Measurements from ENCODE around the gene HELQ. TPM values are rescaled to one million over a fixed set of nuclear protein-coding genes. Genes with fewer than 3 reads are reported as not detected.
"Not testable (repeated sequence)": the region's sequence is repeated elsewhere in the genome, so short reads cannot be mapped to it uniquely, and the experiment has no call there.

HELQ gene
- total RNA-seq, 1 donor from 2014 or later, result 16.9 TPM

DNA sequence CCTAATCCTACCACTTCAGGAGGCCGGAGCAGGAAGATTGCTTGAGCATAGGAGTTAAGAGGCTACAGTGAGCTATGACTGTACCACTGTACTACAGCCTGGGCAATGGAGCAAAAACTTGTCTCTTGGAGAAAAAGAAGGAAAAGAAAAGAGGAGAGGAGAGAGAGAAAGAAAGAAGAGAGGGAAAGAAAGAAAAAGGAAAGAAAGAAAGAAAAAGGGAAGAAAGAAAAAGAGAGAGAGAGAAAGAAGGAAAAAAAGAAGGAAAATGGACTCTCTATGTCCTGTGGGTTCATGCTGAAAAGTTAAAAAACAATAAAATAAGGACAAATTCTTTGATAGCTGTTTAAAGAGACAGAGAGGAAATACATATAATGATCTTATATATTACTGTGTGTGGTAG, 42.6 kb upstream of the HELQ start:
- ATAC-seq (no peak), DNase-seq (no peak)
- Histone ChIP-seq H3K9me3 (no peaks in the 10 kb centered on the region), H3K27me3 (no peaks in the 10 kb centered on the region), H3K36me3 (no peaks in the 10 kb centered on the region), H3K4me1 (no peaks in the 10 kb centered on the region), H3K27ac (no peak overlapping the region), H3K4me3 (no peak overlapping the region)
- TF ChIP-seq, protein P1, sequence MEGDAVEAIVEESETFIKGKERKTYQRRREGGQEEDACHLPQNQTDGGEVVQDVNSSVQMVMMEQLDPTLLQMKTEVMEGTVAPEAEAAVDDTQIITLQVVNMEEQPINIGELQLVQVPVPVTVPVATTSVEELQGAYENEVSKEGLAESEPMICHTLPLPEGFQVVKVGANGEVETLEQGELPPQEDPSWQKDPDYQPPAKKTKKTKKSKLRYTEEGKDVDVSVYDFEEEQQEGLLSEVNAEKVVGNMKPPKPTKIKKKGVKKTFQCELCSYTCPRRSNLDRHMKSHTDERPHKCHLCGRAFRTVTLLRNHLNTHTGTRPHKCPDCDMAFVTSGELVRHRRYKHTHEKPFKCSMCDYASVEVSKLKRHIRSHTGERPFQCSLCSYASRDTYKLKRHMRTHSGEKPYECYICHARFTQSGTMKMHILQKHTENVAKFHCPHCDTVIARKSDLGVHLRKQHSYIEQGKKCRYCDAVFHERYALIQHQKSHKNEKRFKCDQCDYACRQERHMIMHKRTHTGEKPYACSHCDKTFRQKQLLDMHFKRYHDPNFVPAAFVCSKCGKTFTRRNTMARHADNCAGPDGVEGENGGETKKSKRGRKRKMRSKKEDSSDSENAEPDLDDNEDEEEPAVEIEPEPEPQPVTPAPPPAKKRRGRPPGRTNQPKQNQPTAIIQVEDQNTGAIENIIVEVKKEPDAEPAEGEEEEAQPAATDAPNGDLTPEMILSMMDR (IDR thresholded peaks at IDR 0.05), result no peak
- intact Hi-C loops (cut with DNase I), result no loop called here

DNA sequence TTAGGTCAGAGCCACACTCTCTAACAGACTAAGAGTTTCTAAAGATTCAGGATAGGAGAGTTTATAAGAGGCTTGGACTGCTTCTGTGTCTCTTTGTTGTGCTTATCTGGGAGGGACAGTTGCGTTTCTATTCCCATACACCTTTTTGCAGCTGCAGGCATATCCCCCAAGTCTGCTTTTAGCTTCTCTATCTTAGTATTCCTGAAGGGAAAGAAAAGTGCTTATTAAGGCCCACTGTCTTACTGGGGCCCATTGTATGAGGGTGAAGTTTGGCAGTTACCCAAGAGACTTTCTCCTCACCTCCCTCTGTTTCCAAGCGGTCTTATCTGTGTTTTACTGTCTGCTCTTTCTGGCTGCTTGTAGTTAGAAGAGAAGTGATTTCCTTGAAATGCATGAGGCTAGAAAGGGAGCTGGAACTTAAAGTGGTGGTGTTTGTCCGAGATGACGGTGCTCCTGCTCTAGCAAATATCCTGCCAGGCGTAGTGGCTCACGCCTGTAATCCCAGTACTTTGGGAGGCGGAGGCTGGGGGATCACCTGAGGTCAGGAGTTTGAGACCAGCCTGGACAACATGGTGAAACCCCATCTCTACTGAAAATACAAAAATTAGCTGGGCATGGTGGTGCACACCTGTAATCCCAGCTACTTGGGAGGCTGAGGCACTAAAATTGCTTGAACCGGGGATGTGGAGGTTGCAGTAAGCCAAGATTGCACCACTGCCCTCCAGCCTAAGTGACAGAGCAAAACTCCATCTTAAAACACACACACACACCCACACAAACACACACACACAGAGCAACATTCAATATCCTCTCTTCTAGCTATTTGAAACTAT, 40.7 kb upstream of the HELQ start:
- ATAC-seq; intact Hi-C loops (cut with DNase I); H3K9me3 ChIP-seq: not testable (repeated sequence)

DNA sequence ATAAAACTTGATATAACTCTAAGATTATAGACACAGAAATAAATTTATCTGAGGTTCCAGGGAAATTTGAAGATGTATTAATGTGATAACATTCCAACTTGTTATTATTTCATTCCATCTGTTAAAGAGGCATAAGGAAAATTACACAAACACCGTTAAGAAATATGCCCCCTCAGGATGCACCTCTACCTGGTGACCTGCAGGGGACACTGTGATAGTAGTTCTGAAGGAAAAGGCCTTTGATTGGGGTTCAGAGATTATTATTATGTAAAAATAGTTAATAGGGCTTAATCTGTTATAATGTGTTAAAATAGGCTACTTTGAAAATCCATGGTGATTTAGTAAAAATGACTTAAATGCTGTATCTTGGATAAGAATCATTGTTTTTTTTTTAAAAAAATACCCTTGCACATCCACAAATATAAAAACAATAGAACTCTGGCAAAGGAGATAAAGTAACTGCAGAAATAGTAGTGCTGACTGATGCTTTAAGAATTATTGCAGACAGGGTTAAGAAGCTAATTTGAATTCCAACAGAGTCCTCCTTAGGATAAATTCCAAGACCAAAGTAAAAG, 35.3 kb upstream of the HELQ start:
- no peak overlapping the region for H3K27ac ChIP-seq
- DNase-seq (no peak), ATAC-seq (peak; percentile 70)
- H3K36me3 ChIP-seq, result no peaks in the 10 kb centered on the region
- intact Hi-C loops (cut with DNase I), result no loop called here
- H3K9me3 ChIP-seq, result no peaks in the 10 kb centered on the region
- H3K4me3 ChIP-seq, result no peak overlapping the region
- TF ChIP-seq, protein P1 (IDR thresholded peaks at IDR 0.05), result peak; percentile 70
- H3K4me1 ChIP-seq, result peaks cover under 1% of the 10 kb centered on the region
- no peaks in the 10 kb centered on the region for H3K27me3 ChIP-seq

More for the DNA sequence above, 40.7 kb upstream of the HELQ start:
- not testable (repeated sequence) for H3K36me3 ChIP-seq, H3K4me1 ChIP-seq, DNase-seq, H3K27me3 ChIP-seq, H3K4me3 ChIP-seq, H3K27ac ChIP-seq

DNA sequence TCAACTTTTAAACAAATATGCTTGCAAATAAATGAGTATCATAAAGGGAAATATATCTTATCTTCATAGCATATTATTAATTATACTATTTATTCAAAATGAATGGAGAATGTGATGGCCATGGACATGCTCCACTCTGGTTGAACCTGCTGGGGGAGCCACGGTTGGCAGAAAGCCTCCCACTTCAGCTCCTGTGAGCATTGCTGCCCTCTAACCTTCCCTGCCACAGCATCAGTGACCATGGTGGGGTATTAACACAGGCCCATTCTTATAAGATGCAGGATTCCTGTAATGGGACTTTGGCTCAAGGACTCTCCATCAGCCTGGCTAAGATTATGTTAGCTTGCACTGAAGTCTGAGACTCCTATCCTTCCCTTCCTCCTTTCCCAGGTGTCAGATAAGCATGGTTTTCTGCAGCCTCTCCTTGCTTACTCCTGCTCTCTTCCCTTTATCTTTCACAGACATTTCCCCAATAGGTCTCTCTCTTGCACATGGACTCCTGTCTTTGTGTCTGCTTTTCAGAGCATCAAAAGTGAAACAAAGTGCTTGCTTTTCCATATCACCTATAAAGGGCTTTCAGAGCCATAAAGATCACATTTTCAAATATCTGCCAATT, 34.2 kb upstream of the HELQ start:
- Histone ChIP-seq H3K27ac (no peak overlapping the region), H3K9me3 (no peaks in the 10 kb centered on the region)
- DNase-seq, result no peak

DNA sequence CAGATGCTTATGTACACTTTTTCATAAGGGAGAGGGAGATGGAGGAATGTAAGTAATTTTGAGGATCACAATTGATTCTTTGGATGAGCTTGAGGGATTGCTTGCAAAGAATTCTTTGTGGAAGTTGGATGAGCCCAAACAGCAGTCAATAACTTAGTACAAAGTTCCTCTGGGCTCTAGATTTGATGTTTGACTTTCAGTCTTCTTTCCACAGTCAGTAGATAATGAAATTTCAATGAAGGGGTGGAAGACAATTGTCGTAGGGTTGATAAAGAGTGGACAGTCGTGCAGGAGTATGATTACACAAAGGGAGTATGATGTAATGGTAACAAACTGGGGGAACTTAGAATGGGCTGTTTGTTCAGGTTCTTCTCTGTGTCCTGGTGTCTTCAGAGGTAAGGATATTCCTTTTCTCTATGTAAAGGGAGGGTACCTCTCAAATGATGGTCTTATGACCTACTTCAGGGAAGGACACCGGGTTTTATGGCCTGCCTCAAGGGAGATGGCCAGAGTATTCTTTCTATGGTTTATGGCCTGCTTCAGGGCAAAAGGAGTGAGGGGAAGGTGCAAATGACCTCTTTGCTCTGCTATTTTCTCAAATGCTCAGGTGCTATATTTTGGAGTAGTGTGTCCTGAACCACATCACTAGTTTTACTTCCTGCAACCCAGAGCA, 31.0 kb upstream of the HELQ start:
- intact Hi-C loops (cut with DNase I), result no loop called here
- H3K27me3 ChIP-seq, result no peaks in the 10 kb centered on the region
- H3K36me3 ChIP-seq, result no peaks in the 10 kb centered on the region
- TF ChIP-seq, protein P1 (IDR thresholded peaks at IDR 0.05), result no peak
- no peaks in the 10 kb centered on the region for H3K9me3 ChIP-seq
- no peak for ATAC-seq
- no peak for DNase-seq
- H3K4me3 ChIP-seq, result no peak overlapping the region
- no peak overlapping the region for H3K27ac ChIP-seq
- peaks cover 8% of the 10 kb centered on the region for H3K4me1 ChIP-seq

More for the DNA sequence above, 34.2 kb upstream of the HELQ start:
- Histone ChIP-seq H3K36me3 (no peaks in the 10 kb centered on the region), H3K4me3 (no peak overlapping the region), H3K4me1 (peaks cover 8% of the 10 kb centered on the region), H3K27me3 (no peaks in the 10 kb centered on the region)
- TF ChIP-seq, protein P1 (IDR thresholded peaks at IDR 0.05), result no peak
- intact Hi-C loops (cut with DNase I), result no loop called here
- no peak for ATAC-seq

All from upper lobe of right lung (tissue), 1 donor.